Glutamatergic neuron (in vitro differentiated cells): Measurements from ENCODE around the gene SAMD3. TPM values are rescaled to one million over a fixed set of nuclear protein-coding genes. Genes with fewer than 3 reads are reported as not detected.
"Not testable (repeated sequence)": the region's sequence is repeated elsewhere in the genome, so short reads cannot be mapped to it uniquely, and the experiment has no call there.

Source experiments
- DNase-seq: peaks from one replicate; pipeline ENCODE4 v3.0.0; 2022
- H3K27ac Mint-ChIP-seq: one replicate; pipeline ENCODE4 v1.8.0; 2020; ENCODE audit warnings: mild to moderate bottlenecking, mixed read lengths, inconsistent platforms; ENCODE audit not compliant: unreplicated experiment
- H3K27me3 Mint-ChIP-seq: one replicate; pipeline ENCODE4 v1.8.0; 2020; ENCODE audit warnings: mild to moderate bottlenecking, moderate library complexity, mixed read lengths, inconsistent platforms; ENCODE audit not compliant: unreplicated experiment
- H3K36me3 Mint-ChIP-seq: one replicate; pipeline ENCODE4 v1.8.0; 2020; ENCODE audit warnings: mild to moderate bottlenecking, mixed read lengths, inconsistent platforms; ENCODE audit not compliant: unreplicated experiment
- H3K4me1 Mint-ChIP-seq: one replicate; pipeline ENCODE4 v1.8.0; 2020; ENCODE audit warnings: mild to moderate bottlenecking, low read depth, mixed read lengths, inconsistent platforms; ENCODE audit not compliant: unreplicated experiment
- H3K4me3 Mint-ChIP-seq: one replicate; pipeline ENCODE4 v1.8.0; 2020; ENCODE audit warnings: mild to moderate bottlenecking, mixed read lengths, inconsistent platforms; ENCODE audit not compliant: unreplicated experiment
- H3K9me3 Mint-ChIP-seq: one replicate; pipeline ENCODE4 v1.8.0; 2020; ENCODE audit warnings: mild to moderate bottlenecking, moderate library complexity, mixed read lengths, inconsistent platforms; ENCODE audit not compliant: unreplicated experiment
- CTCF ChIP-seq: fragments of 200-600 bp; sonication (generic); IDR thresholded peaks from one replicate; pipeline ENCODE4 v1.5.0; 2021; ENCODE audit not compliant: partially characterized antibody, unreplicated experiment
- total RNA-seq: library from RNA; stranded (reverse); fragmentation: NEBNext Ultra II Directional; extraction: Animal tissue kit (Norgen Biotek cat#: 25700); gene quantifications from one replicate; pipeline ENCODE4 v1.2.1, GENCODE V29; 2021; ENCODE audit not compliant: unreplicated experiment

Gene SAMD3
- total RNA-seq, 1 donor from 2014 or later, result 1.6 TPM

DNA sequence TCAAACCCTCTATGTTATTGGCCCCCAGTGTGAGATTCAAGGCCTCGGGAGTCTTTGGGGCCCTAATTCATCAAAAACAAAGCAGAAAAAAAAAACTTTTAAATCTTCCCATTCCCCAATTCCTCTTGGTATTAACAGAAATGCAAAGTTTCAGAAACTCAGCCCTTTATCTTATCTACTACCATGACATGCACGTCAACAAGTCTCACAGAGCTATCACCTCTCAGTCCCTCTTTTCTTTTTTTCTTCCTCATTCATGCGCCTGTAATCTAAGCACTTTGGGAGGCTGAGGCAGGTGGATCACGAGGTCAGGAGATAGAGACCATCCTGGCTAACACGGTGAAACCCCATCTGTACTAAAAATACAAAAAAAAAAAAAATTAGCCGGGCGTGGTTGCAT, 22.7 kb downstream of the SAMD3 start:
- TF ChIP-seq CTCF, result no peak
- Mint-ChIP-seq H3K4me1 (no peaks in the 10 kb centered on the region), H3K27ac (no peak overlapping the region), H3K27me3 (no peaks in the 10 kb centered on the region), H3K36me3 (peaks cover 5% of the 10 kb centered on the region), H3K9me3 (peaks cover 6% of the 10 kb centered on the region), H3K4me3 (no peak overlapping the region)
- DNase-seq, result no peak

DNA sequence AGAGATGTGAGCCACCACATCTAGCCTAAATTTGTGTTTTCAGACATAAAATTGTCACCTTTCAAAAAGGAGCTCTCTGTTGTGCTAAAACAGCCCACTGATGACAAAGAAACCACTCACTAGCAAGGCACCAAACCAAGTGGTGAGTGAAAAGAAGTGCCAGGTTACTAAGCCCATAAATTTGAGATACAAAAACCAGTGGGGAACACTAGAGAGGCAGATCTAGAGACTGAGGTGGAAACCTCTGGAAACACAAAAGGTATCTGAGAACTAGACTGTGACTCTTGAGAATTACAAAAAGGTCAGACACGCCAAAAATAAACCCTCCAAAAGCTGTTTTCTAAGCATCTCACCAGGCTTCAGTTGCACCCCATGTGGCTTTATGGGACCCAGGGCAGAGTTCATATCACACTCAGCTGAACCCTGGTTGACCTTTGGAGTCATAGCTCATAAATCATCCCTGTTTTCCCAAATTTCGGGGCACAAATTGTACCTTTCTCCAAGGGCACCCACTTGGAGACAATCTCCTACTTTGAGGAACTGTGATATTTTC, 24.2 kb downstream of the SAMD3 start:
- no peak for TF ChIP-seq CTCF
- no peak overlapping the region for H3K4me3 Mint-ChIP-seq
- H3K9me3 Mint-ChIP-seq, result peaks cover 6% of the 10 kb centered on the region
- peaks cover 5% of the 10 kb centered on the region for H3K36me3 Mint-ChIP-seq
- H3K4me1 Mint-ChIP-seq, result no peaks in the 10 kb centered on the region
- H3K27me3 Mint-ChIP-seq, result peaks cover 2% of the 10 kb centered on the region
- no peak overlapping the region for H3K27ac Mint-ChIP-seq
- no peak for DNase-seq

GRCh38 chr6:130197816-130198482, 24.8 kb downstream of the SAMD3 start:
- H3K36me3 Mint-ChIP-seq, H3K9me3 Mint-ChIP-seq, H3K27me3 Mint-ChIP-seq, H3K4me1 Mint-ChIP-seq, H3K4me3 Mint-ChIP-seq, DNase-seq, H3K27ac Mint-ChIP-seq: not testable (repeated sequence)

- H3K9me3 Mint-ChIP-seq, H3K4me1 Mint-ChIP-seq, H3K27me3 Mint-ChIP-seq, H3K36me3 Mint-ChIP-seq, H3K4me3 Mint-ChIP-seq, DNase-seq, H3K27ac Mint-ChIP-seq: not testable (repeated sequence)
Observed at GRCh38 chr6:130194434-130194833, 28.3 kb downstream of the SAMD3 start.

DNA sequence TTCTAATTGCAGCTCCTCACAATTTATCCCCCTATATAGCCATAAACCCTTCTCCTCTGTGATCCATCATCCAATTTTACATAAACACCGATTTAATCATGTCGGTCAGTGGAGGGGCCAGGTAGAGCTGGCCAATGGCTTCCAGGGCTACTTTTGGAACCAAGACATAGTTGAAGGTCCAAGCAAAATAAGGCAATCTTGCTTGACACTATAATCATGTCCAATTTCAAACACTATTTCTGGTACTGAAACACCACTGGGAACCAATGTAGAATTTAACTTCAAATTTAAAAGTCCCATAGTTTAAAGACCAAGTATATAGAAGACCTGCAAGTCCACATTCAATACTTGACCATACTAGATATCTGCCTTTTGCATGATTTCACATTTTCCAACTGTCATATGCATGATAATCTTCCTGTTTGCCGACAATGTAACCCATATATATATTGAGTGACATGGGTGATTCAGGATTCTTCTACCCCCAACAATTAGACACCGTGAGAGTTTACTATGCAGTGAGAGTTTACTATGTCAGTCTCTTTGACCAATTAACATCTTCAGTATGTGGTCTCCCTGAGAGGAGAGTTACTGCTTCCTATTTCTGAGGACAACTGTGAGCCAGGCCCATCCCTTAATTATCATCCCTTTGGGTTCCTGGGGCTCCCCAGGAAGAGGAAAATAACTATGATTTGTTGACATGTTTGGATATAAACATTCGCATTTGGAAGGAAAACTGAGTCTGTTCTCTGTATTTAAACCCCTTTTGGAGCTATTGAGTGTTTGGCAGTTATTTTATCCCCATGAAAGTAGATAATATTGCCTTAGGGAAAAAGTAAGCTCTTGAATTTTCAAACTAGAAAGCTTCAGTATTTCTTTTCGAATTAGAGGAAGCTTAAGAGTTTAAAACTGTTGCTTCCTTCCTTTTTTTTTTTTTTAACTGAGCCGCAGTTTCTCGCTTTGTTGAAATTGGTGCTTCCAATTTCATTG, 31.8 kb downstream of the SAMD3 start:
- Mint-ChIP-seq H3K27me3 (peaks cover 3% of the 10 kb centered on the region), H3K4me3 (no peak overlapping the region), H3K36me3 (peaks cover 5% of the 10 kb centered on the region), H3K9me3 (peaks cover 1% of the 10 kb centered on the region), H3K27ac (no peak overlapping the region), H3K4me1 (peaks cover 6% of the 10 kb centered on the region)
- DNase-seq, result no peak
- no peak for TF ChIP-seq CTCF
